ENCODE data around the gene GAREM1.

The GAREM1 gene

DNA sequence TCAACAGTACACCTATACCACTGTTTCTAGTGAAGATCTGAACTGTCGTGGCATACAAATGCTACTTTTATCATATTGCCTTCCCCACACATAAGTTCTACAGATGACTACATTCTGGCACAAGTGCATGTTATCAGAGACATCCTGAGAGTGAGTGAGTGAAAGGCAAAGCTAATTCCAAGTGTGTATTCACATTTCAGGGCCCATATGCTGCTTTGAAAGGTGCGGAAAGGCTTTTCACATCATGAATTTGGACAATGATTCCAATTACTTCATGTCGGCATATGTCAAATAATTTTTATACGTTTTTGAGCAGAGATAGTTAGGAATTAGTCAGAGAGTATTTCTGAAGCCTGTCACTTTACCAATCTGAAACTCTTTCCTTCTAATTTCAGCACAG is 101.7 kb downstream of the GAREM1 start:
- H3K27ac ChIP-seq (ENCODE audit: low read depth, low read length, severe bottlenecking) = no peak overlapping the region
- WGBS, 2 experiments (ENCODE audit: insufficient coverage in 2 of 2) = 93 to 100% methylated on average over 2 to 3 of the region's 4 CpGs
- no peaks in the 10 kb centered on the region for H3K36me3 ChIP-seq (ENCODE audit: control insufficient read depth, insufficient read depth, low read length)
- no peak overlapping the region for H3K4me3 ChIP-seq (ENCODE audit: extremely low read depth, insufficient read depth, low read length, poor library complexity, severe bottlenecking)
- peaks cover 8% of the 10 kb centered on the region for H3K4me1 ChIP-seq (ENCODE audit: control insufficient read depth, insufficient read depth, low read length, poor library complexity, severe bottlenecking)
- no peaks in the 10 kb centered on the region for H3K9me3 ChIP-seq (ENCODE audit: control insufficient read depth, low read length)

- H3K36me3 ChIP-seq (ENCODE audit: control insufficient read depth, insufficient read depth, low read length) = no peaks in the 10 kb centered on the region
- H3K4me1 ChIP-seq (ENCODE audit: control insufficient read depth, insufficient read depth, low read length, poor library complexity, severe bottlenecking) = peaks cover 8% of the 10 kb centered on the region
- no peaks in the 10 kb centered on the region for H3K9me3 ChIP-seq (ENCODE audit: control insufficient read depth, low read length)
- H3K27ac ChIP-seq (ENCODE audit: low read depth, low read length, severe bottlenecking) = no peak overlapping the region
- H3K4me3 ChIP-seq (ENCODE audit: extremely low read depth, insufficient read depth, low read length, poor library complexity, severe bottlenecking) = no peak overlapping the region
Observed at GRCh38 chr18:32368170-32368569, 102.5 kb downstream of the GAREM1 start.

GRCh38 chr18:32366586-32367538 is 103.8 kb downstream of the GAREM1 start:
- 100% methylated on average over 1 of the region's 1 CpG for WGBS, 2 experiments (ENCODE audit: insufficient coverage in 2 of 2)
- Histone ChIP-seq H3K4me1 (ENCODE audit: control insufficient read depth, insufficient read depth, low read length, poor library complexity, severe bottlenecking) (no peaks in the 10 kb centered on the region), H3K9me3 (ENCODE audit: control insufficient read depth, low read length) (no peaks in the 10 kb centered on the region), H3K4me3 (ENCODE audit: extremely low read depth, insufficient read depth, low read length, poor library complexity, severe bottlenecking) (no peak overlapping the region), H3K36me3 (ENCODE audit: control insufficient read depth, insufficient read depth, low read length) (no peaks in the 10 kb centered on the region), H3K27ac (ENCODE audit: low read depth, low read length, severe bottlenecking) (no peak overlapping the region)

GRCh38 chr18:32362484-32362883 is 108.2 kb downstream of the GAREM1 start:
- no peaks in the 10 kb centered on the region for H3K4me1 ChIP-seq (ENCODE audit: control insufficient read depth, insufficient read depth, low read length, poor library complexity, severe bottlenecking)
- no CpG with 5 or more reads among the region's 1 CpG for WGBS, 2 experiments (ENCODE audit: insufficient coverage in 2 of 2)
- no peak overlapping the region for H3K27ac ChIP-seq (ENCODE audit: low read depth, low read length, severe bottlenecking)
- no peaks in the 10 kb centered on the region for H3K9me3 ChIP-seq (ENCODE audit: control insufficient read depth, low read length)
- H3K4me3 ChIP-seq (ENCODE audit: extremely low read depth, insufficient read depth, low read length, poor library complexity, severe bottlenecking) = no peak overlapping the region
- no peaks in the 10 kb centered on the region for H3K36me3 ChIP-seq (ENCODE audit: control insufficient read depth, insufficient read depth, low read length)

DNA sequence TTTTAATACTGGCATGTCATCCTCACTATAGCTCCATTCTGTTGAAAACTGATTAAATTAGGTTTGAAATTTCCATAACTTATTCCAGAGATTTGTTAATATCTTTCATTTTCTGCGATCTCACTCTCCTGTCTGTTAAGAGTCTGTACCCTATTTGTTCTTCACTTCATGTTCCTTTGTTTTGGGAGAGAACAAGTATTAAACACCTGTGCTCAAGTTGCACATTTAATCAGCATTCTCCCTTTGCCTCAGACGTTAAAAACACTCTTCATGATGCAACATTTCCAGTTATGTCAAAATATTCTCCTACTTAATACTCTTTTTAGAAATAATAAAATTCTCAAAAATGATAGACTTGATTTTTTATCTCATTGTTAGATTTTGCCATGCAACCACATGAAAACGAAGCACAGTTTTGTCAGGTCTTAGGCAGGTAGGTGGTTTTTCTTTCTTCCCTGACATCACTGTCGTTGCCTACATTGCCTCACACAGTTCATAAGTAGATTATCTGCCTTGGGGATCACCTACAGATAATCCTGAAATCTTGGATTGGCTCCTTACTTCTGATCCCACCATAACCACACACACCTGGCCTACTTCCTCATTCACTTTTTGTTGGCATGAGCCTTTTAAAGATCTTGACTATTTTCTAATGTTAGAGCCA is 109.9 kb downstream of the GAREM1 start:
- H3K27ac ChIP-seq (ENCODE audit: low read depth, low read length, severe bottlenecking) = no peak overlapping the region
- no peak overlapping the region for H3K4me3 ChIP-seq (ENCODE audit: extremely low read depth, insufficient read depth, low read length, poor library complexity, severe bottlenecking)
- H3K9me3 ChIP-seq (ENCODE audit: control insufficient read depth, low read length) = no peaks in the 10 kb centered on the region
- WGBS, 2 experiments (ENCODE audit: insufficient coverage in 2 of 2) = 100% methylated on average over 1 of the region's 4 CpGs
- no peaks in the 10 kb centered on the region for H3K4me1 ChIP-seq (ENCODE audit: control insufficient read depth, insufficient read depth, low read length, poor library complexity, severe bottlenecking)
- H3K36me3 ChIP-seq (ENCODE audit: control insufficient read depth, insufficient read depth, low read length) = no peaks in the 10 kb centered on the region

DNA sequence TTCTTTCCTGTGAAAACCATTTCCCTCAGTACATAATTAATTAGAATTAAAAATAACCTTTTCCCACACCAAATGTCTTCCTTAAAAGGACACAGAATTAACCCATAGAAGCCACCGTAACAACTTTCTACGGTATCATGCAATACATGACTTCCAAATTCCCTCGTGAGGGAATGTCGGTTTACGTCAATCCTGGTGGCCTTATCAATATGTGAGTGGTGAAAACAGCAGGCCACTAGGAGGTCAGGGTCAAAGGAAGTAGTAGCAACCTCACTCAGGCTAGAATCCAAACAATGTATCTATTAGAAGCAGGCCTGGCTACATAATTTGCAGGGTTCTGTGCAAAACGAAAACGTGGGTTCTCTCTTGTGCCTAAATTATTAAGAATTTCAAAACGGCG is 112.2 kb downstream of the GAREM1 start:
- no peak overlapping the region for H3K27ac ChIP-seq (ENCODE audit: low read depth, low read length, severe bottlenecking)
- no peaks in the 10 kb centered on the region for H3K36me3 ChIP-seq (ENCODE audit: control insufficient read depth, insufficient read depth, low read length)
- peaks cover 4% of the 10 kb centered on the region for H3K4me1 ChIP-seq (ENCODE audit: control insufficient read depth, insufficient read depth, low read length, poor library complexity, severe bottlenecking)
- H3K4me3 ChIP-seq (ENCODE audit: extremely low read depth, insufficient read depth, low read length, poor library complexity, severe bottlenecking) = no peak overlapping the region
- WGBS, 2 experiments (ENCODE audit: insufficient coverage in 2 of 2) = 91 to 92% methylated on average over 4 to 9 of the region's 9 CpGs
- H3K9me3 ChIP-seq (ENCODE audit: control insufficient read depth, low read length) = no peaks in the 10 kb centered on the region

GRCh38 chr18:32358075-32358474 is 112.6 kb downstream of the GAREM1 start:
- Histone ChIP-seq H3K4me3 (ENCODE audit: extremely low read depth, insufficient read depth, low read length, poor library complexity, severe bottlenecking) (no peak overlapping the region), H3K36me3 (ENCODE audit: control insufficient read depth, insufficient read depth, low read length) (no peaks in the 10 kb centered on the region), H3K9me3 (ENCODE audit: control insufficient read depth, low read length) (no peaks in the 10 kb centered on the region), H3K27ac (ENCODE audit: low read depth, low read length, severe bottlenecking) (no peak overlapping the region), H3K4me1 (ENCODE audit: control insufficient read depth, insufficient read depth, low read length, poor library complexity, severe bottlenecking) (peaks cover 4% of the 10 kb centered on the region)
- WGBS, 2 experiments (ENCODE audit: insufficient coverage in 2 of 2) = 90 to 100% methylated on average over 1 to 5 of the region's 8 CpGs

DNA sequence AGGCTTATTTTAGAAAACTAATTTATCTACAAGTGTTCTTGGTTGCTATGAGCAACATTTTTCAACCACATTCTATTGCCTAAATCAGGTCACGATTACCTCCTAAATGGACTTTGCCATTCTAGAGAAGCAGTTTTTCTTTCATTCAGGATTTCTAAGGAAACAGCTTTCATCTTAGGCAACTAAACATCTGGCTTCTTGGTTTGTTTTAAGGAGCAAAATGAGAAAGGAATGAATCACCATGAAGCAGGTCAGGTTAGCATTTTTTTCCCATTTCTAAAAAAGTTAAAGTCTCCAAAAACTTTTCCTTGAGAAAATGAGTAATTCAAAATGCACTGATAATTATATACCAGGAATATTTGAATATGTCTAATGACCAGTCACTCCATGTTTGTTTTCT is 114.8 kb downstream of the GAREM1 start:
- no peak overlapping the region for H3K4me3 ChIP-seq (ENCODE audit: extremely low read depth, insufficient read depth, low read length, poor library complexity, severe bottlenecking)
- no peaks in the 10 kb centered on the region for H3K9me3 ChIP-seq (ENCODE audit: control insufficient read depth, low read length)
- H3K4me1 ChIP-seq (ENCODE audit: control insufficient read depth, insufficient read depth, low read length, poor library complexity, severe bottlenecking) = peaks cover 13% of the 10 kb centered on the region
- H3K27ac ChIP-seq (ENCODE audit: low read depth, low read length, severe bottlenecking) = no peak overlapping the region
- H3K36me3 ChIP-seq (ENCODE audit: control insufficient read depth, insufficient read depth, low read length) = no peaks in the 10 kb centered on the region
- WGBS, 2 experiments (ENCODE audit: insufficient coverage in 2 of 2) = 100% methylated on average over 1 of the region's 1 CpG; no CpG with 5 or more reads in 1 of the 2 experiments

DNA sequence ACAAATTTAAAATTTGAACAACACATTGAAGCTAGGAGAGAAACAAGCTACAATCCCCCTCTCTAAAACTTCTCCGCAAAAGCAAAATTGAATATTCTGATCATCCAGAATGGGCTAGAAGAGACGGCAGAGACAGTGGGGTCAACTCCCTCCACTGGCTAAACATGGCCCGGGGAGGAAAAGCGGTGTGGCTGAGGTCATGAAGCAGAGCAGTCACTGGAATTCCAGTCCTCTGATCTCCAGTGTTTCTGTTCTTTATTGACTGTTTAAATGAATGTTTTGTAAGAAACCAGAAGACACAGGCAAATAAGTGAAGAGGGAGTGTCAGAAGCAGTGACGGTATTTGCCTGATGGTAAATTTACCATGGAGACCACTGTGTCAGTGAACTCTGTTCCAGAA is 116.2 kb downstream of the GAREM1 start:
- no peak overlapping the region for H3K4me3 ChIP-seq (ENCODE audit: extremely low read depth, insufficient read depth, low read length, poor library complexity, severe bottlenecking)
- peak overlapping the region; percentile 68 for H3K27ac ChIP-seq (ENCODE audit: low read depth, low read length, severe bottlenecking)
- no peaks in the 10 kb centered on the region for H3K36me3 ChIP-seq (ENCODE audit: control insufficient read depth, insufficient read depth, low read length)
- no peaks in the 10 kb centered on the region for H3K9me3 ChIP-seq (ENCODE audit: control insufficient read depth, low read length)
- peaks cover 20% of the 10 kb centered on the region for H3K4me1 ChIP-seq (ENCODE audit: control insufficient read depth, insufficient read depth, low read length, poor library complexity, severe bottlenecking)
- WGBS, 2 experiments (ENCODE audit: insufficient coverage in 2 of 2) = 89 to 90% methylated on average over 2 to 4 of the region's 5 CpGs

- peaks cover 27% of the 10 kb centered on the region for H3K4me1 ChIP-seq (ENCODE audit: control insufficient read depth, insufficient read depth, low read length, poor library complexity, severe bottlenecking)
- H3K36me3 ChIP-seq (ENCODE audit: control insufficient read depth, insufficient read depth, low read length) = no peaks in the 10 kb centered on the region
- H3K4me3 ChIP-seq (ENCODE audit: extremely low read depth, insufficient read depth, low read length, poor library complexity, severe bottlenecking) = no peak overlapping the region
- no peak overlapping the region for H3K27ac ChIP-seq (ENCODE audit: low read depth, low read length, severe bottlenecking)
- no CpG with 5 or more reads among the region's 1 CpG for WGBS, 2 experiments (ENCODE audit: insufficient coverage in 2 of 2)
- no peaks in the 10 kb centered on the region for H3K9me3 ChIP-seq (ENCODE audit: control insufficient read depth, low read length)
Observed at GRCh38 chr18:32353257-32353656, 117.4 kb downstream of the GAREM1 start.

GRCh38 chr18:32351032-32351431 is 119.7 kb downstream of the GAREM1 start:
- no peak overlapping the region for H3K27ac ChIP-seq (ENCODE audit: low read depth, low read length, severe bottlenecking)
- H3K36me3 ChIP-seq (ENCODE audit: control insufficient read depth, insufficient read depth, low read length) = no peaks in the 10 kb centered on the region
- no CpG with 5 or more reads among the region's 1 CpG for WGBS, 2 experiments (ENCODE audit: insufficient coverage in 2 of 2)
- no peak overlapping the region for H3K4me3 ChIP-seq (ENCODE audit: extremely low read depth, insufficient read depth, low read length, poor library complexity, severe bottlenecking)
- no peaks in the 10 kb centered on the region for H3K9me3 ChIP-seq (ENCODE audit: control insufficient read depth, low read length)
- H3K4me1 ChIP-seq (ENCODE audit: control insufficient read depth, insufficient read depth, low read length, poor library complexity, severe bottlenecking) = peaks cover 27% of the 10 kb centered on the region

Data from mesodermal cell (in vitro differentiated cells).